A549 (cell line): ENCODE measurements around the gene DOCK9. TPM values are rescaled to one million over a fixed set of nuclear protein-coding genes. Genes with fewer than 3 reads are reported as not detected.

ENCODE experiments used
- ATAC-seq, 2 experiments: fragments of 200-7000 bp in 1 of 2; fragments of >200 bp in 1 of 2; cut with Nextera tagmentation in 1 of 2; cut with Tn5 transposase in 1 of 2; 3 replicates each; pipeline versions ENCODE4 v1.8.0 to v1.9.1; 2018 to 2020; ENCODE audit warnings: mild to moderate bottlenecking in 1 of 2, moderate library complexity in 1 of 2
- CTCF ChIA-PET: fragments of 300-600 bp; sonication (Branson Sonifier 250); formaldehyde crosslinking; extraction: SDS; loops from one replicate; lab custom pipeline; 2021; ENCODE audit warnings: antibody characterized with exemption, inconsistent platforms; lab: Yijun Ruan, JAX
- POLR2A ChIA-PET: fragments of 350-600 bp; formaldehyde crosslinking; extraction: SDS; loops from one replicate; lab custom pipeline; 2021; ENCODE audit warnings: antibody characterized with exemption, inconsistent platforms; lab: Yijun Ruan, JAX
- DNase-seq, 2 experiments: peaks; one replicate each; pipeline versions ENCODE4 v3.0.0 to v3.0.0-alpha.2; 2011 to 2016; ENCODE audit warnings: low read depth in 1 of 2, low spot score in 1 of 2
- FAIRE-seq: peaks from 2 replicates; lab custom pipeline; 2011; peaks lifted over from hg19 to GRCh38; lab: Jason Lieb, UNC
- H3K27ac ChIP-seq, 2 experiments: fragments of >200 bp; sonication (Bioruptor Twin); formaldehyde crosslinking; 3 replicates each; pipeline ENCODE4 v1.5.1; 2016 to 2017
- H3K4me1 ChIP-seq: fragments of >200 bp; sonication (Bioruptor Twin); formaldehyde crosslinking; 3 replicates; pipeline ENCODE4 v1.6.1; 2016
- H3K4me2 ChIP-seq: fragments of >200 bp; sonication (Bioruptor Twin); formaldehyde crosslinking; 3 replicates; pipeline ENCODE4 v1.6.1; 2016
- H3K4me3 ChIP-seq: fragments of >200 bp; sonication (Bioruptor Twin); formaldehyde crosslinking; 3 replicates; pipeline ENCODE4 v1.5.1; 2016
- H3K9me3 ChIP-seq: fragments of >200 bp; sonication (Bioruptor Twin); formaldehyde crosslinking; 3 replicates; pipeline ENCODE4 v1.6.1; 2016
- ATOH8 ChIP-seq: fragments of 250-450 bp; sonication (Bioruptor Pico); IDR thresholded peaks from 2 replicates; pipeline ENCODE4 v1.5.0; 2020; ENCODE audit warnings: low read depth, mild to moderate bottlenecking, moderate library complexity
- CBX2 ChIP-seq: fragments of 200-600 bp; sonication (generic); IDR thresholded peaks from 2 replicates; pipeline ENCODE4 v1.6.1; 2016; ENCODE audit warnings: low read depth, mild to moderate bottlenecking, borderline replicate concordance
- CEBPB ChIP-seq, 2 experiments: fragments of >200 bp in 1 of 2; sonication (Bioruptor Twin) in 1 of 2; formaldehyde crosslinking in 1 of 2; IDR thresholded peaks; 2 replicates each; pipeline ENCODE4 v1.6.1; 2012 to 2016
- CHD4 ChIP-seq: fragments of 200-600 bp; sonication (generic); IDR thresholded peaks from 2 replicates; pipeline ENCODE4 v1.6.1; 2016; ENCODE audit warnings: antibody characterized with exemption, mild to moderate bottlenecking, borderline replicate concordance
- EP300 ChIP-seq, 2 experiments: fragments of >200 bp; sonication (Bioruptor Twin); formaldehyde crosslinking; IDR thresholded peaks; 2 replicates in 1 of 2; 3 replicates in 1 of 2; pipeline ENCODE4 v1.6.1; 2016 to 2017
- ESRRA ChIP-seq: fragments of 150-350 bp; IDR thresholded peaks from 2 replicates; pipeline ENCODE4 v1.6.1; 2014; ENCODE audit warnings: mild to moderate bottlenecking, low read length, borderline replicate concordance
- FOSB ChIP-seq: fragments of 250-450 bp; sonication (Bioruptor Pico); IDR thresholded peaks from 2 replicates; pipeline ENCODE4 v1.5.0; 2020; ENCODE audit warnings: mild to moderate bottlenecking, moderate library complexity
- HDAC2 ChIP-seq: fragments of 200-600 bp; sonication (generic); IDR thresholded peaks from 2 replicates; pipeline ENCODE4 v1.6.1; 2016
- HEYL ChIP-seq: fragments of 250-450 bp; sonication (Bioruptor Pico); IDR thresholded peaks from 2 replicates; pipeline ENCODE4 v1.8.0; 2021; ENCODE audit warnings: mild to moderate bottlenecking, moderate library complexity
- HOXB13 ChIP-seq: fragments of 250-450 bp; sonication (Bioruptor Pico); IDR thresholded peaks from 2 replicates; pipeline ENCODE4 v1.5.0; 2020; ENCODE audit warnings: low read depth, mild to moderate bottlenecking, moderate library complexity
- KDM1A ChIP-seq: fragments of 200-600 bp; sonication (generic); IDR thresholded peaks from 2 replicates; pipeline ENCODE4 v1.6.1; 2016; ENCODE audit warnings: low read depth, mild to moderate bottlenecking
- MAFK ChIP-seq: fragments of 450-650 bp; IDR thresholded peaks from 2 replicates; pipeline ENCODE4 v1.6.1; 2014; ENCODE audit not compliant: partially characterized antibody
- MAZ ChIP-seq: fragments of 150-350 bp; IDR thresholded peaks from 2 replicates; pipeline ENCODE4 v1.6.1; 2014; ENCODE audit warnings: antibody characterized with exemption, low read depth, low read length, borderline replicate concordance
- NPAS2 ChIP-seq: fragments of 250-450 bp; sonication (Bioruptor Pico); IDR thresholded peaks from 2 replicates; pipeline ENCODE4 v1.8.0; 2022; ENCODE audit warnings: mild to moderate bottlenecking, moderate library complexity, borderline replicate concordance
- PHF8 ChIP-seq: fragments of 200-600 bp; sonication (generic); IDR thresholded peaks from 2 replicates; pipeline ENCODE4 v1.6.1; 2016; ENCODE audit warnings: low read depth, mild to moderate bottlenecking, antibody characterized with exemption, moderate library complexity, borderline replicate concordance
- RARB ChIP-seq: fragments of 250-450 bp; sonication (Bioruptor Pico); IDR thresholded peaks from 2 replicates; pipeline ENCODE4 v1.8.0; 2021; ENCODE audit warnings: mild to moderate bottlenecking, moderate library complexity
- RCOR1 ChIP-seq: fragments of 150-350 bp; IDR thresholded peaks from 2 replicates; pipeline ENCODE4 v1.6.1; 2014; ENCODE audit warnings: antibody characterized with exemption, low read length, low read depth
- RFX5 ChIP-seq: fragments of 450-650 bp; IDR thresholded peaks from 2 replicates; pipeline ENCODE4 v1.7.1; 2014; ENCODE audit warnings: antibody characterized with exemption, mild to moderate bottlenecking, moderate library complexity
- SREBF2 ChIP-seq: fragments of 450-650 bp; IDR thresholded peaks from 2 replicates; pipeline ENCODE4 v1.6.1; 2014; ENCODE audit warnings: mild to moderate bottlenecking, moderate library complexity
- TFCP2L1 ChIP-seq: fragments of 250-450 bp; sonication (Bioruptor Pico); IDR thresholded peaks from 2 replicates; pipeline ENCODE4 v1.5.0; 2021; ENCODE audit warnings: mild to moderate bottlenecking
- USF2 ChIP-seq: fragments of 450-650 bp; IDR thresholded peaks from 2 replicates; pipeline ENCODE4 v1.6.1; 2014; ENCODE audit warnings: antibody characterized with exemption
- ZNF302 ChIP-seq: fragments of 250-450 bp; sonication (Bioruptor Pico); IDR thresholded peaks from 2 replicates; pipeline ENCODE4 v1.9.0; 2021; ENCODE audit warnings: inconsistent platforms, mild to moderate bottlenecking, moderate library complexity
- ZSCAN20 ChIP-seq: fragments of 250-450 bp; sonication (Bioruptor Pico); IDR thresholded peaks from 2 replicates; pipeline ENCODE4 v1.8.0; 2022; ENCODE audit warnings: mild to moderate bottlenecking, moderate library complexity
- WGBS: methylation state at CpG from one replicate; pipeline ENCODE4 v1.1.6; 2017; ENCODE audit errors: missing lambda C conversion rate; 5-methylcytosine and 5-hydroxymethylcytosine counted together
- polyA plus RNA-seq, 4 experiments: library from polyadenylated mRNA; depleted of rRNA in 3 of 4; stranded (reverse); fragments of >200 nt; fragmentation: RNase III in 1 of 4; extraction: RNeasy Plus Mini Kit Qiagen cat#74134 plus additional on column Dnase treatment in 1 of 4; gene quantifications; 2 replicates in 3 of 4; 3 replicates in 1 of 4; pipeline ENCODE4 v1.2.3, GENCODE V29; 2011 to 2017
- TF ChIP-seq, protein P1 (sequence below): fragments of >200 bp; sonication (Bioruptor Twin); formaldehyde crosslinking; IDR thresholded peaks from 3 replicates; pipeline ENCODE4 v1.5.1; 2016

The DOCK9 gene
- polyA plus RNA-seq, 2 of the 4 experiments (the other 2 are of a cell fraction) = 34.0 to 43.9 TPM

DNA sequence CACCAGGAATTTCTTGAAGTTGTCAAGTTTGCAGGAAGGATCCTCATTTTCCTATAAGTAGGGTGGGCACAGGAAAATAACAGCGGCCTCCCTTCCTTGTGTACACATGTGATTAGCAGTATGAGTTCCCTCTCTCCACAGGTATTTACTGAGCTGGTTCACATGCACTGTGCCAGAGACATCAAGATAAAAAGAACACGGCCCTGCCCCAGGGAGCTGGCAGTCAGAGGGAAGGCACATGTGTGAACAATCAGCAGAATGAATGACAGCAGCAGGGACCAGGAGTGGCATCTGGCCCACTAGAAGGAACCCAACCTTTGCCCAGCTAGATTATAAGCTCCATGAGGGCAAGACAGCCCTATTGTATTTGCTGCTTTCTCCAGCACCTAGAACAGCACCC is 13.9 kb downstream of the DOCK9 start:
- 35% methylated on average over 2 of the region's 2 CpGs for WGBS
- H3K27ac ChIP-seq = no peak overlapping the region
- CTCF ChIA-PET = interaction anchor here (0.6 kb wide), 1 partner anchor 14 kb away, joined by 3 read pairs; no protein-coding TSS in a partner anchor
- TF ChIP-seq ZNF302 (CRISPR knock-in tag) (no peak), RCOR1 (no peak), MAZ (no peak), NPAS2 (no peak), HOXB13 (no peak), CBX2 (no peak), USF2 (no peak), CEBPB (IDR thresholded peaks at IDR 0.05) (no peak)
- no peaks in the 10 kb centered on the region for H3K4me1 ChIP-seq
- no peak for DNase-seq
- no peak overlapping the region for H3K4me3 ChIP-seq
- FAIRE-seq = no peak
- H3K4me2 ChIP-seq = no peak overlapping the region
- ATAC-seq = no peak
- no peaks in the 10 kb centered on the region for H3K9me3 ChIP-seq
- POLR2A ChIA-PET = no interaction called here

DNA sequence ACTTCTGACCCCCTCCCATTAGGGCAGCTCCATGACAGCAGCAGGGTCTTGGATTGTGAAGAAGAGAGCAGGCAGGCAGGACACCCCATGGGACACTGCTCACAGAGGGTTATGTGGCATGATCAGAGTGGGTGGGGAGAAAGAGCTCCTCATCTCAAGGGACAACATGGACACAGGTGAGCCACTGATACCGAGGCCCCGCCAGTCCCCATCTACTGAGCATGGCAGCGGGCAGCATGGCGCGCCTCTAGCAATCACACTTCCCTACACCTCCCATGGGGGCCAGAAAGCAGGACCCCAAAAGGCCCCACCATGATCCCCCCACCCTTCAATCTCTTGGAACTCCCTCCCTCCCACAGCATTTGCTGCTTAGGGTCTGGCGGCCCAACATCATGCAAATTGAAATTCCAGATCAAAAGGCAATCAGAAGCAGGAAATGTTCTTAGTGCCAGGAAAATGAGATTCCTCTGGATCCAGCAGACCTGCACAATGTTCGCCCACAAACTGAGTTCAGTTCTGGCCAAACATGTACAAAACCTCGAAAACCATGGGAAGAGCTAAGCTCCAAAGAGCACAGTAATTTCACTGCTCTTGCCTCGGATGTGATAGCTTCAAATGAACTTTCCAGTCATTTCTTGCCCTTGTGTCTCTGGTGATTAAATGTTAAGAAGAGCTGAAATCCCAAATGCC is 14.8 kb downstream of the DOCK9 start:
- no peak overlapping the region for H3K4me3 ChIP-seq
- ChIA-PET CTCF (no interaction called here), POLR2A (no interaction called here)
- FAIRE-seq (no peak), ATAC-seq (no peak), DNase-seq (no peak)
- no peaks in the 10 kb centered on the region for H3K9me3 ChIP-seq
- TF ChIP-seq HEYL (CRISPR knock-in tag) = no peak
- no peak overlapping the region for H3K27ac ChIP-seq
- H3K4me2 ChIP-seq = no peak overlapping the region
- 96% methylated on average over 7 of the region's 9 CpGs for WGBS
- H3K4me1 ChIP-seq = no peaks in the 10 kb centered on the region

- ChIA-PET POLR2A (no interaction called here), CTCF (interaction anchor here (0.6 kb wide), 1 partner anchor 116 kb away, joined by 3 read pairs; no protein-coding TSS in a partner anchor)
- Histone ChIP-seq H3K4me1 (no peaks in the 10 kb centered on the region), H3K4me3 (no peak overlapping the region), H3K9me3 (no peaks in the 10 kb centered on the region), H3K4me2 (no peak overlapping the region), H3K27ac (no peak overlapping the region)
- ATAC-seq (no peak), DNase-seq (no peak), FAIRE-seq (no peak)
- TF ChIP-seq USF2 = no peak
- no peak for TF ChIP-seq SREBF2
- no peak for TF ChIP-seq TFCP2L1 (CRISPR knock-in tag)
- no peak for TF ChIP-seq FOSB (CRISPR knock-in tag)
- TF ChIP-seq, protein P1, sequence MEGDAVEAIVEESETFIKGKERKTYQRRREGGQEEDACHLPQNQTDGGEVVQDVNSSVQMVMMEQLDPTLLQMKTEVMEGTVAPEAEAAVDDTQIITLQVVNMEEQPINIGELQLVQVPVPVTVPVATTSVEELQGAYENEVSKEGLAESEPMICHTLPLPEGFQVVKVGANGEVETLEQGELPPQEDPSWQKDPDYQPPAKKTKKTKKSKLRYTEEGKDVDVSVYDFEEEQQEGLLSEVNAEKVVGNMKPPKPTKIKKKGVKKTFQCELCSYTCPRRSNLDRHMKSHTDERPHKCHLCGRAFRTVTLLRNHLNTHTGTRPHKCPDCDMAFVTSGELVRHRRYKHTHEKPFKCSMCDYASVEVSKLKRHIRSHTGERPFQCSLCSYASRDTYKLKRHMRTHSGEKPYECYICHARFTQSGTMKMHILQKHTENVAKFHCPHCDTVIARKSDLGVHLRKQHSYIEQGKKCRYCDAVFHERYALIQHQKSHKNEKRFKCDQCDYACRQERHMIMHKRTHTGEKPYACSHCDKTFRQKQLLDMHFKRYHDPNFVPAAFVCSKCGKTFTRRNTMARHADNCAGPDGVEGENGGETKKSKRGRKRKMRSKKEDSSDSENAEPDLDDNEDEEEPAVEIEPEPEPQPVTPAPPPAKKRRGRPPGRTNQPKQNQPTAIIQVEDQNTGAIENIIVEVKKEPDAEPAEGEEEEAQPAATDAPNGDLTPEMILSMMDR = no peak
- no peak for TF ChIP-seq PHF8
- TF ChIP-seq RARB (CRISPR knock-in tag) = no peak
- no peak for TF ChIP-seq CHD4
- no peak for TF ChIP-seq ESRRA
- no peak for TF ChIP-seq EP300 (IDR thresholded peaks at IDR 0.05)
- TF ChIP-seq ATOH8 = no peak
- no peak for TF ChIP-seq ZNF302 (CRISPR knock-in tag)
- no peak for TF ChIP-seq ZSCAN20 (CRISPR knock-in tag)
- TF ChIP-seq RFX5 = no peak
- no peak for TF ChIP-seq HDAC2
- no peak for TF ChIP-seq HEYL (CRISPR knock-in tag)
- no peak for TF ChIP-seq HOXB13
- TF ChIP-seq KDM1A = no peak
- TF ChIP-seq MAFK = no peak
- 87% methylated on average over 5 of the region's 7 CpGs for WGBS
These were observed 16.3 kb downstream of the DOCK9 start for GRCh38 chr13:98961503-98962105.
